Measurements from ENCODE around the gene SMYD3. TPM values are rescaled to one million over a fixed set of nuclear protein-coding genes. Genes with fewer than 3 reads are reported as not detected.

Gene SMYD3
- total RNA-seq, 6 experiments from 2014 or later = 6.3 to 10.0 (median 6.6) TPM

DNA sequence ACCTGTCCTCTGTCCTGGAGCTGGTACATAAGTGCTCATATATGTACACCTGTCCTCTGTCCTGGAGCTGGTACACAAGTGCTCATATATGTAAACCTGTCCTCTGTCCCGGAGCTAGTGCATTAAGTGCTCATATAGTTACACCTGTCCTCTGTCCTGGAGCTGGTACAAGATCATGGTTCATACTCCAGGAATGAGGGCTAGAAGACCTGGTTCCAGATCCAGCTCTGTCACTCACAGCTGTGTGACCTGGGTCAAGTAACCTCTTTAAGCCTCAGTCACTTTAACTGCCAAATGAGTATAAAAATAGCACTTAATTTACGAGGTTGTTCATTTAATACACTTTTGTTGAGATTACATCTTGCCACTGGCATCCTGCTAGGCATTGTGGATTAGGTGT lies 28.0 kb downstream of the SMYD3 start:
- Histone ChIP-seq H3K27me3 (no peaks in the 10 kb centered on the region), H3K4me3 (no peak overlapping the region), H3K27ac (no peak overlapping the region), H3K36me3 (no peaks in the 10 kb centered on the region), H3K9me3 (no peaks in the 10 kb centered on the region), H3K4me1 (peaks cover 0 to 4% (median 0%) of the 10 kb centered on the region in 4 donors)
- TF ChIP-seq POLR2A (IDR thresholded peaks at IDR 0.05) = no peak
- TF ChIP-seq, protein P1, sequence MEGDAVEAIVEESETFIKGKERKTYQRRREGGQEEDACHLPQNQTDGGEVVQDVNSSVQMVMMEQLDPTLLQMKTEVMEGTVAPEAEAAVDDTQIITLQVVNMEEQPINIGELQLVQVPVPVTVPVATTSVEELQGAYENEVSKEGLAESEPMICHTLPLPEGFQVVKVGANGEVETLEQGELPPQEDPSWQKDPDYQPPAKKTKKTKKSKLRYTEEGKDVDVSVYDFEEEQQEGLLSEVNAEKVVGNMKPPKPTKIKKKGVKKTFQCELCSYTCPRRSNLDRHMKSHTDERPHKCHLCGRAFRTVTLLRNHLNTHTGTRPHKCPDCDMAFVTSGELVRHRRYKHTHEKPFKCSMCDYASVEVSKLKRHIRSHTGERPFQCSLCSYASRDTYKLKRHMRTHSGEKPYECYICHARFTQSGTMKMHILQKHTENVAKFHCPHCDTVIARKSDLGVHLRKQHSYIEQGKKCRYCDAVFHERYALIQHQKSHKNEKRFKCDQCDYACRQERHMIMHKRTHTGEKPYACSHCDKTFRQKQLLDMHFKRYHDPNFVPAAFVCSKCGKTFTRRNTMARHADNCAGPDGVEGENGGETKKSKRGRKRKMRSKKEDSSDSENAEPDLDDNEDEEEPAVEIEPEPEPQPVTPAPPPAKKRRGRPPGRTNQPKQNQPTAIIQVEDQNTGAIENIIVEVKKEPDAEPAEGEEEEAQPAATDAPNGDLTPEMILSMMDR (IDR thresholded peaks at IDR 0.05) = no peak
- no peak for DNase-seq
- no peak for ATAC-seq
- WGBS (ENCODE audit: insufficient coverage, low coverage, low lambda C conversion rate, missing lambda C conversion rate) = 57% methylated on average over 2 of the region's 2 CpGs
- intact Hi-C loops (cut with DNase I) = no loop called here

DNA sequence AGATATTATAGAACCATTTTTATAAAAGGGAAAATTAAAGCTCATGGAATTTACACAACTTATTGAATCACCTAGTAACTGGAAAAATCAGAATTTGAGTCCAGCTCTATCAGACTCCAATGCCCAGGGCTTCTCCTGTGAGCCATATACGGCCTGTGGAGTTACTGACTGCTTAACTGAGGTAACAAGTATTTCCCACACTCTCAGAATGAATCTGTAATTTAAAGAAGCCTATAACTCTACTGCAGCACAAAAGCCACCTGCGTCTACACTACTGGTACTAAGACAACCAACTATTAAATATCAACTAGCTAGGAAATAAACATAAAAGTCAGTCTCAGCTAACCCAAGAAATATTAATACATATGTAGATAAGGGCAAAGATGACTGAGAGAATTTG lies 29.4 kb downstream of the SMYD3 start:
- Histone ChIP-seq H3K27ac (no peak overlapping the region), H3K36me3 (no peaks in the 10 kb centered on the region), H3K9me3 (no peaks in the 10 kb centered on the region), H3K27me3 (no peaks in the 10 kb centered on the region), H3K4me3 (no peak overlapping the region), H3K4me1 (no peaks in the 10 kb centered on the region)
- no peak for TF ChIP-seq POLR2A (IDR thresholded peaks at IDR 0.05)
- TF ChIP-seq, protein P1 (IDR thresholded peaks at IDR 0.05) = no peak
- WGBS (ENCODE audit: insufficient coverage, low coverage, low lambda C conversion rate, missing lambda C conversion rate) = 92% methylated on average over 2 of the region's 2 CpGs
- ATAC-seq (no peak), DNase-seq (no peak)
- intact Hi-C loops (cut with DNase I) = no loop called here

DNA sequence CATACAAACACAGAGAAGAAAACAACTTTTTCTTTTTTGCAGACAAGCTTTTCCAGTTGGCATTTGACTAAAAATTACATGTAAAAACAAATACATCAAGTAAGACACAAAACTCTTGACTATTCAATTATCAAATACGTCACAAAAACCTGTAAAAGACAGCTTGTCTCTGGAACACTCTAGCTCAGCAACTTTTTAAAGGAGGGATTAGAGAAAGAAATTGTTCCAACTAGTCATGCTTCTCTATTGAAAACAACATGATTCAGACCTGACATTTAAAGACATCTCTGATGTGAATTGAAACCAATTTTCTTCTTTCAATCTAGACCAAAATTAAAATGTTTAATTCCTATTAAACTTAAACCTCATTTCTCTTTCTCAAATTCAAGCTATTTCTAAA lies 30.3 kb downstream of the SMYD3 start:
- H3K36me3 ChIP-seq = no peaks in the 10 kb centered on the region
- 25% methylated on average over 1 of the region's 1 CpG for WGBS (ENCODE audit: insufficient coverage, low coverage, low lambda C conversion rate, missing lambda C conversion rate)
- no peak for ATAC-seq
- H3K9me3 ChIP-seq = no peaks in the 10 kb centered on the region
- H3K27me3 ChIP-seq = no peaks in the 10 kb centered on the region
- TF ChIP-seq POLR2A (IDR thresholded peaks at IDR 0.05) = no peak
- no peak overlapping the region for H3K4me3 ChIP-seq
- H3K4me1 ChIP-seq = no peaks in the 10 kb centered on the region
- no peak overlapping the region for H3K27ac ChIP-seq
- intact Hi-C loops (cut with DNase I) = no loop called here
- DNase-seq = no peak

DNA sequence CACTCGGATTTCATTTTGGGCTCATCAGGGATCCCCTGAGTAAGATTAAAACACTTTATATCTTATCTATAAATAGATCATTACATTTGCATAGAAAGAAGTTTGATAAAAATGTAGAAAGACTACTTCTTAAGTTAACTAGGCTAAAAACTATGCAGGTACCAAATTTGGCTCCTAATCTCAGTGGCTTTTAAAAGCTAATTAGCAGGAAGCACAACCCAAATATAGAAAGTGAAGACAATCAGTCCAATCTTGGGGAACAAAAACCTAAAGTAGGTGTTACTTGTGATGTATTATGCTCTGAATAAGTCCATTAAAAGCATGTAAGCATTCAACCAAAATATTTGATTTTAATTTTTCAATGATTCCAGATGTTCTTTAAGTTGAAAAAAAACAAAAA lies 35.4 kb downstream of the SMYD3 start:
- intact Hi-C loops (cut with DNase I) = no loop called here
- DNase-seq = no peak
- ATAC-seq = no peak

DNA sequence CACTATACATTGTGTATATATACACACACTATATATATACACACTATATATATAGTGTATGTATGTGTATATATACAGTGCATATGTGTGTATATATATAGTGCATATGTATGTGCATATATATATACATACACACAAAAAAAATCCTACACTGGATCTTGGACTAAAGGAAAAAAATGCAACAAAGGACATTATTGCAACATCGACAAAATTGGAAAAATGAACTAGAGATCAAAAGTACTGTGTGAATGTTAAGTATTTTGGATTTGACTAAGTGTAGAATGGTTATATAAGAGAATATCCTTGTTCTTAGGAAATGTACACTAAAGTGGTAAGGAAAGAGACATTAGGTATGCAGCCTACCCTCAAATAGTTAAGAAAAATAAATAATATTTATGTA lies 36.5 kb downstream of the SMYD3 start:
- TF ChIP-seq, protein P1 (IDR thresholded peaks at IDR 0.05) = no peak
- TF ChIP-seq POLR2A (IDR thresholded peaks at IDR 0.05) = no peak
- ATAC-seq = no peak
- no peak for DNase-seq
- H3K4me1 ChIP-seq = no peaks in the 10 kb centered on the region
- intact Hi-C loops (cut with DNase I) = no loop called here
- H3K27ac ChIP-seq = no peak overlapping the region
- no peak overlapping the region for H3K4me3 ChIP-seq
- no peaks in the 10 kb centered on the region for H3K36me3 ChIP-seq
- no peaks in the 10 kb centered on the region for H3K27me3 ChIP-seq
- H3K9me3 ChIP-seq = no peaks in the 10 kb centered on the region
- WGBS (ENCODE audit: insufficient coverage, low coverage, low lambda C conversion rate, missing lambda C conversion rate) = 75% methylated on average over 1 of the region's 1 CpG

More for the DNA sequence above, 35.4 kb downstream of the SMYD3 start:
- Histone ChIP-seq H3K27ac (no peak overlapping the region), H3K36me3 (no peaks in the 10 kb centered on the region), H3K9me3 (no peaks in the 10 kb centered on the region), H3K4me3 (no peak overlapping the region), H3K4me1 (no peaks in the 10 kb centered on the region), H3K27me3 (no peaks in the 10 kb centered on the region)
- WGBS (ENCODE audit: insufficient coverage, low coverage, low lambda C conversion rate, missing lambda C conversion rate) = 94% methylated on average over 1 of the region's 1 CpG
- TF ChIP-seq, protein P1 (IDR thresholded peaks at IDR 0.05) = no peak
- no peak for TF ChIP-seq POLR2A (IDR thresholded peaks at IDR 0.05)
